IMR-90 (cell line): ENCODE measurements around the gene ADD1.

ENCODE experiments used
- CTCF ChIP-seq: conservative IDR thresholded peaks from 2 replicates; pipeline ENCODE4 v1.5.1; 2012; ENCODE audit warnings: mild to moderate bottlenecking, low read depth, low read length, improper control_type of control experiment
- MAZ ChIP-seq: IDR thresholded peaks from 2 replicates; pipeline ENCODE4 v1.6.1; 2012; ENCODE audit warnings: low read depth, mild to moderate bottlenecking, low read length, improper control_type of control experiment, moderate library complexity, borderline replicate concordance
- POLR2A ChIP-seq: IDR thresholded peaks from 2 replicates; pipeline ENCODE4 v1.6.1; 2012; ENCODE audit warnings: mild to moderate bottlenecking, low read depth, low read length
- RAD21 ChIP-seq: IDR thresholded peaks from 2 replicates; pipeline ENCODE4 v1.6.1; 2012; ENCODE audit warnings: low read length, improper control_type of control experiment

GRCh38 chr4:2832981-2833670, 10.5 kb upstream of the ADD1 start:
- TF ChIP-seq CTCF (no peak), POLR2A (no peak), MAZ (no peak), RAD21 (no peak)
